PC-9 (cell line): Measurements from ENCODE around the gene SERPINI1.

Experiments
- EZH2 ChIP-seq: fragments of 200-600 bp; sonication (generic); IDR thresholded peaks from 2 replicates; pipeline ENCODE4 v1.8.0; 2017; ENCODE audit warnings: antibody characterized with exemption, low read depth
- TF ChIP-seq, protein P1 (sequence below): fragments of 200-600 bp; sonication (generic); conservative IDR thresholded peaks from 2 replicates; pipeline ENCODE4 v1.6.1; 2017; ENCODE audit warnings: mixed run types, antibody characterized with exemption, mild to moderate bottlenecking, moderate library complexity

DNA sequence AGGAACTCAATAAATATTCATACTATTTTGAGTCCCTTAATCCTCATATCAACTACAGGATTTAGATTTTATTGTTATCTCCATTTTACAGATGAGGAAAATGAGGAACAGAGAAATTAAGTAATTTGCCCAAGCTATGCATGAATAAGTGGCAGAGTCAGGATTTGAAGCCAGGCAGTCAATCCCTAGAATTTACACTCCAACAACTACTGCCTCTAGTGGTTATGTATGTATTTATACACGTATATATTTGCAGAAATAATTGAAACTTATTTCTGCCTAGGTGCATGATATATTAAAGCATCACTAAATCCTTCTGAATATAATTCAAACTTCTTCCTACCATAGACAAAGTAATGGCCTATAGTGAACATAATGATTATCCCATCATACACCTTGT lies 137.4 kb downstream of the SERPINI1 start:
- TF ChIP-seq, protein P1, sequence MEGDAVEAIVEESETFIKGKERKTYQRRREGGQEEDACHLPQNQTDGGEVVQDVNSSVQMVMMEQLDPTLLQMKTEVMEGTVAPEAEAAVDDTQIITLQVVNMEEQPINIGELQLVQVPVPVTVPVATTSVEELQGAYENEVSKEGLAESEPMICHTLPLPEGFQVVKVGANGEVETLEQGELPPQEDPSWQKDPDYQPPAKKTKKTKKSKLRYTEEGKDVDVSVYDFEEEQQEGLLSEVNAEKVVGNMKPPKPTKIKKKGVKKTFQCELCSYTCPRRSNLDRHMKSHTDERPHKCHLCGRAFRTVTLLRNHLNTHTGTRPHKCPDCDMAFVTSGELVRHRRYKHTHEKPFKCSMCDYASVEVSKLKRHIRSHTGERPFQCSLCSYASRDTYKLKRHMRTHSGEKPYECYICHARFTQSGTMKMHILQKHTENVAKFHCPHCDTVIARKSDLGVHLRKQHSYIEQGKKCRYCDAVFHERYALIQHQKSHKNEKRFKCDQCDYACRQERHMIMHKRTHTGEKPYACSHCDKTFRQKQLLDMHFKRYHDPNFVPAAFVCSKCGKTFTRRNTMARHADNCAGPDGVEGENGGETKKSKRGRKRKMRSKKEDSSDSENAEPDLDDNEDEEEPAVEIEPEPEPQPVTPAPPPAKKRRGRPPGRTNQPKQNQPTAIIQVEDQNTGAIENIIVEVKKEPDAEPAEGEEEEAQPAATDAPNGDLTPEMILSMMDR: peak; percentile 58
- no peak for TF ChIP-seq EZH2
